ENCODE data around the gene TMEM72. TPM values are rescaled to one million over a fixed set of nuclear protein-coding genes. Genes with fewer than 3 reads are reported as not detected.
"Not testable (repeated sequence)": the region's sequence is repeated elsewhere in the genome, so short reads cannot be mapped to it uniquely, and the experiment has no call there.

Gene TMEM72
- total RNA-seq, 1 donor from 2014 or later: not detected

GRCh38 chr10:44864637-44865288, 46.4 kb upstream of the TMEM72 start:
- ChIA-PET CTCF (interaction anchor here (0.7 to 1.7 kb wide), 3 partner anchors 13 to 1194 kb away, joined by 3 to 7 read pairs (median 3); no protein-coding TSS in a partner anchor), POLR2A (no interaction called here)
- Mint-ChIP-seq H3K27me3 (peaks cover 56% of the 10 kb centered on the region), H3K36me3 (ENCODE audit: low read depth) (no peaks in the 10 kb centered on the region), H3K27ac (no peak overlapping the region), H3K4me3 (peak overlapping the region; percentile 87), H3K9me3 (no peaks in the 10 kb centered on the region), H3K4me1 (peaks cover 12% of the 10 kb centered on the region)
- peak; percentile 54 for TF ChIP-seq CTCF (IDR thresholded peaks at IDR 0.05)
- intact Hi-C loops (cut with micrococcal nuclease): loop anchor here (1.0 to 5.0 kb wide), 3 partner anchors 111 to 1193 kb away; no protein-coding TSS in a partner anchor
- ATAC-seq (ENCODE audit: low read depth) (peak; percentile 88), DNase-seq (peak; percentile 77)

DNA sequence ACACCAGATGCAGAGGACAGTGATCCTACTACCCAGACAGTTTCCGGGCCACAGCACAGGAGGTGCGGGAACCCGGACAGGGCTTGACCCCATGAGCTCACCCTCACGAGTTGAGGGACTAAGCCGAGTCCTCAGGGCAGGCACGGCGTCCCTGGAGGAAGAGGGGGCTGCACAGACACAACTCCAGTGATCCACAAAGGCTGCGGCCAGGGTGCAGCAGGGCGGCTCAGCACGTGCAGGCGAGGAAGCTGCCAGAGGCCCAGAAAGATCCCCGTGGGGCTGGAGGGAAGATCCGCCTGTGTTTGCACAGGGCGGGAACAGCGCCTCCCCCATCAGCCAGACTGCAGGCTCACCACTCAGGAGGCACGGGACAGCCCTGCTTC, 45.9 kb upstream of the TMEM72 start:
- Mint-ChIP-seq H3K27ac (no peak overlapping the region), H3K4me1 (peaks cover 12% of the 10 kb centered on the region), H3K9me3 (no peaks in the 10 kb centered on the region), H3K36me3 (ENCODE audit: low read depth) (no peaks in the 10 kb centered on the region), H3K27me3 (peaks cover 60% of the 10 kb centered on the region), H3K4me3 (peak overlapping the region; percentile 87)
- intact Hi-C loops (cut with micrococcal nuclease): loop anchor here (1.0 kb wide), 2 partner anchors 110 to 1194 kb away; no protein-coding TSS in a partner anchor
- CTCF ChIA-PET: interaction anchor here (0.7 to 1.7 kb wide), 3 partner anchors 12 to 1194 kb away, joined by 3 to 7 read pairs (median 3); no protein-coding TSS in a partner anchor
- ATAC-seq (ENCODE audit: low read depth) (no peak), DNase-seq (no peak)
- no peak for TF ChIP-seq CTCF (IDR thresholded peaks at IDR 0.05)
- POLR2A ChIA-PET: no interaction called here

DNA sequence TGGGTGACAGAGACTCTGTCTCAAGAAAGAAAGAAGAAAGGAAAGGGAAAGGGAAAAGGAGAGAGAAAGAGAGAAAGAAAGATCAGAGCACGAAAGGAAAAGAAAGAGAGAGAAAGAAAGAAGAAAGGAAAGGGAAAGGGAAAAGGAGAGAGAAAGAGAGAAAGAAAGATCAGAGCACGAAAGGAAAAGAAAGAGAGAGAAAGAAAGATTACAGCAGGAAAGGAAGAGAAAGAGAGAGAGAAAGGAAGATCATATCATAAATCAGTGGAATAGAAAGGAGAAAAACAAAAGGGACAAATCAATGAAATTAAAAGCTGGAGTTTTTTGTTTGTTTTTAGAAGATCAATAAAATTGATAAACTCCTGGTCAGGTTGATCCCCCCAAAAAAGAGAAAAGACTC, 44.8 kb upstream of the TMEM72 start:
- DNase-seq; ATAC-seq (ENCODE audit: low read depth); intact Hi-C loops (cut with micrococcal nuclease); H3K9me3 Mint-ChIP-seq; H3K36me3 Mint-ChIP-seq (ENCODE audit: low read depth); H3K4me3 Mint-ChIP-seq; CTCF ChIA-PET; POLR2A ChIA-PET; H3K27ac Mint-ChIP-seq: not testable (repeated sequence)
- H3K4me1 Mint-ChIP-seq: peaks cover 12% of the 10 kb centered on the region
- H3K27me3 Mint-ChIP-seq: peaks cover 57% of the 10 kb centered on the region

GRCh38 chr10:44870031-44870430, 41.1 kb upstream of the TMEM72 start:
- ATAC-seq (ENCODE audit: low read depth) (no peak), DNase-seq (no peak)
- no peak for TF ChIP-seq CTCF (IDR thresholded peaks at IDR 0.05)
- ChIA-PET CTCF (no interaction called here), POLR2A (no interaction called here)
- Mint-ChIP-seq H3K9me3 (no peaks in the 10 kb centered on the region), H3K4me1 (peaks cover under 1% of the 10 kb centered on the region), H3K27ac (no peak overlapping the region), H3K36me3 (ENCODE audit: low read depth) (no peaks in the 10 kb centered on the region), H3K4me3 (no peak overlapping the region), H3K27me3 (peaks cover 32% of the 10 kb centered on the region)
- intact Hi-C loops (cut with micrococcal nuclease): no loop called here

- H3K9me3 Mint-ChIP-seq: no peaks in the 10 kb centered on the region
- no peak overlapping the region for H3K4me3 Mint-ChIP-seq
- ChIA-PET CTCF (no interaction called here), POLR2A (no interaction called here)
- no peak for ATAC-seq (ENCODE audit: low read depth)
- peaks cover 15% of the 10 kb centered on the region for H3K27me3 Mint-ChIP-seq
- no peaks in the 10 kb centered on the region for H3K4me1 Mint-ChIP-seq
- TF ChIP-seq CTCF (IDR thresholded peaks at IDR 0.05): no peak
- no peak for DNase-seq
- intact Hi-C loops (cut with micrococcal nuclease): no loop called here
- H3K27ac Mint-ChIP-seq: no peak overlapping the region
- H3K36me3 Mint-ChIP-seq (ENCODE audit: low read depth): no peaks in the 10 kb centered on the region
These were observed 38.0 kb upstream of the TMEM72 start for GRCh38 chr10:44873160-44873559.

Data from activated B cell treated with CpG ODN at 0.5 μM for 24 hours (primary cell).